PC-3 (cell line): ENCODE data around the gene DNHD1.

Source experiments
- EZH2 ChIP-seq: fragments of 300-600 bp; sonication (generic); IDR thresholded peaks from one replicate; pipeline ENCODE4 v1.6.1; 2017; ENCODE audit warnings: antibody characterized with exemption, mild to moderate bottlenecking, low read length; ENCODE audit not compliant: unreplicated experiment
- TF ChIP-seq, protein P1 (sequence below): fragments of 300-600 bp; sonication (generic); conservative IDR thresholded peaks from 2 replicates; pipeline ENCODE4 v1.5.1; 2017; ENCODE audit warnings: antibody characterized with exemption, low read depth, mild to moderate bottlenecking, low read length

GRCh38 chr11:6609502-6610015, 112.5 kb downstream of the DNHD1 start:
- TF ChIP-seq, protein P1, sequence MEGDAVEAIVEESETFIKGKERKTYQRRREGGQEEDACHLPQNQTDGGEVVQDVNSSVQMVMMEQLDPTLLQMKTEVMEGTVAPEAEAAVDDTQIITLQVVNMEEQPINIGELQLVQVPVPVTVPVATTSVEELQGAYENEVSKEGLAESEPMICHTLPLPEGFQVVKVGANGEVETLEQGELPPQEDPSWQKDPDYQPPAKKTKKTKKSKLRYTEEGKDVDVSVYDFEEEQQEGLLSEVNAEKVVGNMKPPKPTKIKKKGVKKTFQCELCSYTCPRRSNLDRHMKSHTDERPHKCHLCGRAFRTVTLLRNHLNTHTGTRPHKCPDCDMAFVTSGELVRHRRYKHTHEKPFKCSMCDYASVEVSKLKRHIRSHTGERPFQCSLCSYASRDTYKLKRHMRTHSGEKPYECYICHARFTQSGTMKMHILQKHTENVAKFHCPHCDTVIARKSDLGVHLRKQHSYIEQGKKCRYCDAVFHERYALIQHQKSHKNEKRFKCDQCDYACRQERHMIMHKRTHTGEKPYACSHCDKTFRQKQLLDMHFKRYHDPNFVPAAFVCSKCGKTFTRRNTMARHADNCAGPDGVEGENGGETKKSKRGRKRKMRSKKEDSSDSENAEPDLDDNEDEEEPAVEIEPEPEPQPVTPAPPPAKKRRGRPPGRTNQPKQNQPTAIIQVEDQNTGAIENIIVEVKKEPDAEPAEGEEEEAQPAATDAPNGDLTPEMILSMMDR: no peak
- no peak for TF ChIP-seq EZH2
